D721Med (cell line): ENCODE measurements around the gene TIAM2.
"Not testable (repeated sequence)": the region's sequence is repeated elsewhere in the genome, so short reads cannot be mapped to it uniquely, and the experiment has no call there.

Experiments
- DNase-seq: peaks from one replicate; pipeline ENCODE4 v3.0.0; 2011; ENCODE audit warnings: low spot score; ENCODE audit not compliant: insufficient read length
- FAIRE-seq: peaks from 2 replicates; lab custom pipeline; 2011; peaks lifted over from hg19 to GRCh38; lab: Jason Lieb, UNC
- CTCF ChIP-seq: IDR thresholded peaks from 2 replicates; pipeline ENCODE4 v1.5.1; 2012; ENCODE audit warnings: mild to moderate bottlenecking, control low read depth; ENCODE audit not compliant: insufficient read depth; ENCODE audit errors: missing control alignments

TIAM2 gene

DNA sequence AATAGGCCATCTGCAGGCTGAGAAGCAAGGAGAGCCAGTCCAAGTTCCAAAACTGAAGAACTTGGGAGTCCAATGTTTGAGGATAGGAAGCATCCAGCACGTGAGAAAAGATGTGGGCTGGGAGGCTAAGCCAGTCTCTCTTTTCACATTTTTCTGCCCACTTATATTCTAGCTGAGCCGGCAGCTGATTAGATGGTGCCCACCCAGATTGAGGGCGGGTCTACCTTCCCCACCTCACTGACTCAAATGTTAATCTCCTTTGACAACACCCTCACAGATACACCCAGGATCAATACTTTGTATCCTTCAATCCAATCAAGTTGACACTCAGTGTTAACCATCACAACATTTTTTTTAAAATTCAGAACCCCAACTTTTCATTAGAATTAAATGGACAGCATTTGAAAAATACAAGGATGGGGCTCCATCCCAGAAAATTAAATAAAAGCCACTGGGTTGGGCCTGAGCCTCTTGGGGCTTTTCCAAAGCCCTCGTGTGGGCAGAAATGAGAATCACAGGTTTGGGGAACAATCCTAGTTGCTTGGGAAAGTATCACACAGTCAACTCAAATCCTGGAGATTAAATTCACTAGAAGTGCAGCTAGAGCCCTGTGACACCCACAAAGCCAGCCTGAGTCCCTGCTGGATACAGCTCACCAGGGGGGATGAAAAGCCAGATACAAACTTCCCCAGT is 270.9 kb downstream of the TIAM2 start:
- TF ChIP-seq CTCF = no peak
- DNase-seq = no peak
- no peak for FAIRE-seq

GRCh38 chr6:155267411-155267810 is 272.3 kb downstream of the TIAM2 start:
- FAIRE-seq = no peak
- TF ChIP-seq CTCF = no peak
- DNase-seq = no peak

GRCh38 chr6:155268088-155268867 is 273.2 kb downstream of the TIAM2 start:
- TF ChIP-seq CTCF = peak; percentile 35
- DNase-seq = not testable (repeated sequence)
- FAIRE-seq = peak; percentile 93

- DNase-seq = no peak
- no peak for FAIRE-seq
- TF ChIP-seq CTCF = no peak
Observed at GRCh38 chr6:155269765-155270164, 274.6 kb downstream of the TIAM2 start.

DNA sequence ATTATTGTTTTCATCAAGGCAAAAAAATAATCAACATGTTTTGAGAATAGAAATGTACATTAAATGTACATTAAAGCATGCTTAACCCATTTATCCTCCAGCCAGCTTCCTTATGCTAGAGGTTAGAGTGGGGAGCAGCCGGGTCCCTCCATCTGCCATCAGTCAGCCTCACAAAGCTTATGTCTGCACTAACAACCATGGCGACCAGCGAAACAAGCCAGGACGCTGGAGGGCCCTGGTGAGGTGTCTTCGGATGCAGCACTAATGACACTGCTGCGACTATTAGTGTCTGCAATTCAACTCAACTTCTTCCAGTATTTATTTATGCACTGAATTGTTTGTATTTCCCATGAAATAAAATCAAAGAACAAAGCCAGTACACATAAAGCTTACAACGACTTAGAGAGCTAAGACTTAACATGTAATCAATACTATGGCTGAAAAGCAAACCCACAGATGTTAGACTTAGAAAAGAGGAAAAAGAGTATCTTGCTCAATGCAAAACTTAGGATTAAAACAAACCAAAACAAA is 275.5 kb downstream of the TIAM2 start:
- FAIRE-seq (peak; percentile 85), DNase-seq (no peak)
- no peak for TF ChIP-seq CTCF

DNA sequence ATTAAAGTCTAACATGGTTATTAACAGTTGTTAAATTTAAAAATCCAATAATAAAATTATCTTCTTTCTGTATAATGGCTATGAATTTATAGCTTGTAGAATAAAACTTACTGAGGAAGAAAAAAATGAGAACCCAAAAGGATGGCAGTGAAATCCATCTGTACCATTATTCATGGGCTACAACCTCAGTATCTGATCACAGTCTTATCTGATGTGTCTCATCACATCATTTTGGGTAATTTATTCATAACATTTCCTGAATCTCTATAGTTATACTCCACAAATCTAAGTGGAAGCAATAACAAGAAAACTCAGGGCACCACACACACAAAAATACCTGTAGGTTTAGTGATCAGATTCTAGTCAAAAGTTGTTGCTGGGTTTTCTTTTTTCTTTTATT is 276.0 kb downstream of the TIAM2 start:
- peak; percentile 77 for FAIRE-seq

More for the DNA sequence above, 276.0 kb downstream of the TIAM2 start:
- DNase-seq = no peak
- TF ChIP-seq CTCF = no peak
